Neural cell (in vitro differentiated cells): ENCODE measurements around the gene HDAC5.

Experiments used
- CTCF ChIP-seq: fragments of 450-650 bp; IDR thresholded peaks from 2 replicates; pipeline ENCODE4 v1.5.1; 2014; ENCODE audit warnings: antibody characterized with exemption, mild to moderate bottlenecking, moderate library complexity; ENCODE audit not compliant: poor library complexity, severe bottlenecking
- EZH2 ChIP-seq: fragments of 200-600, 300-800 bp; shearing (Covaris generic), sonication (generic); IDR thresholded peaks from 2 replicates; pipeline ENCODE4 v1.6.1; 2014; ENCODE audit warnings: antibody characterized with exemption, low read length, borderline replicate concordance, mild to moderate bottlenecking; ENCODE audit not compliant: insufficient read depth, poor library complexity, severe bottlenecking
- RAD21 ChIP-seq: fragments of 450-650 bp; conservative IDR thresholded peaks from 2 replicates; pipeline ENCODE4 v1.6.1; 2014; ENCODE audit warnings: antibody characterized with exemption, mild to moderate bottlenecking, moderate library complexity
- TAF1 ChIP-seq: IDR thresholded peaks from 2 replicates; pipeline ENCODE4 v1.6.1; 2012; ENCODE audit warnings: low read depth

- TF ChIP-seq EZH2 (no peak), CTCF (no peak), TAF1 (no peak), RAD21 (no peak)
Measured at GRCh38 chr17:44112284-44113280, 10.9 kb downstream of the HDAC5 start.
